ENCODE measurements around the gene LENG8.
"Not testable (repeated sequence)": the region's sequence is repeated elsewhere in the genome, so short reads cannot be mapped to it uniquely, and the experiment has no call there.

GRCh38 chr19:54509200-54509940 lies 60.4 kb downstream of the LENG8 start:
- not testable (repeated sequence) for TF ChIP-seq CTCF, EZH2, EZH2phosphoT487 (IDR thresholded peaks at IDR 0.05)
